GM11168 (cell line): ENCODE results near the gene SSBP2.
"Not testable (repeated sequence)": the region's sequence is repeated elsewhere in the genome, so short reads cannot be mapped to it uniquely, and the experiment has no call there.

Experiments used
- in situ Hi-C: fragments of 300-500 bp; cut with MboI; formaldehyde crosslinking; loops from one replicate; pipeline ENCODE4 v1.12.0; 2022; ENCODE audit warnings: low sequenced_read_pairs; ENCODE audit not compliant: unreplicated experiment

The SSBP2 gene

GRCh38 chr5:81687292-81687691 is 63.6 kb downstream of the SSBP2 start:
- in situ Hi-C loops: no loop called here

DNA sequence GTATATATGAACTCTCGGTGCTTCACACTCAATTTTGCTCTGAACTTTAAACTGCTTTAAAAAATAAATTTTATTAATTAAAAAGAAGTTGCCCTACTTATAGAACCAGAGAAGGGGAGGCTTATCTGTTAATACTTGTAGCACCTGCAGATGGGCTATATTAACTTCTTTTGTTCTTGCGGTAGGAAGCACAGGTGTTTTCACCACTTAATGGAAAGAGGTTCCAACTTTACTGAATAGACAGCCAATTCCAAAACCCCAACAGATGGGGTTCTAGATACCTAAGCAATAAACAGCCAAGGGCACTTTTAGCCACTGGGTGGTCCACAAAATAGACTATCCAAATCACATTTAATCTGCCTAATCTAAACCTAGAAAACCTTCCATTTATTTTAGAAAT is 65.4 kb downstream of the SSBP2 start:
- in situ Hi-C loops: no loop called here

DNA sequence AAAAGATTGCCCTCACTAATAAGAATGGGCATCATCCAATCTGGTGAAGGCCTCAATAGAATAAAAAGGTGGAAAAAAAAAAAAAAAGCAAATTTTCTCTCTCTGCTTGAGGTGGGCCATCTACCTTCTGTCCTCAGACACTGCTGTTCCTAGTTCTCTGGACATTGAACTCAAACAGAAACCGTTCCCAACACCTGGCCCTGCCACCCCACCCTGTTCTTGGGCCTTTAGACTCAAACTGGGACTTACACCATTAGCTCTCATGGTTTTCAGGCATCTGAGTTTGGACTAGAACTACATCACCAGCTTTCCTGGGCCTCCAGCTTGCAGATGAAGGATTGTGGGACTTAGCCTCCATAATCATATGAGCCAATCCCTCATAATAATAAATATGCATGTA is 71.0 kb downstream of the SSBP2 start:
- in situ Hi-C loops: no loop called here

DNA sequence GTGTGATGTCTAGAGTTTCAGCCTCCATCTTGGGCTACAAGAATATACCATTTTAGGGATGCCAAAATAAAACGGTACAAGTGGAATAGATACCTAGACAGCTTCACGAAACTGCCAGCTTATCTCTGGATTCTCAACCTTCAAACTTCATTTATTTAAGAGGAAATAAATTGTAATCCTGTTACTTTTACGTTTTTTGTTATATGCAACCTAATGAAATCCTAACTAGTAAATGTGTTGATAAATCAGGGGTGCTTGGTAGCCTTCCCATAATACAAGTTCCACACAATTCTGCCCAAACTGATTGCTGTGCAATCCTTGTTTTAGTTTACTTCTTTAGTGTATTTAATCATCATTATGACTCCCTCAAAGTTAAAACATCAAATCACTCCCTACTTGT is 75.5 kb downstream of the SSBP2 start:
- in situ Hi-C loops: no loop called here

DNA sequence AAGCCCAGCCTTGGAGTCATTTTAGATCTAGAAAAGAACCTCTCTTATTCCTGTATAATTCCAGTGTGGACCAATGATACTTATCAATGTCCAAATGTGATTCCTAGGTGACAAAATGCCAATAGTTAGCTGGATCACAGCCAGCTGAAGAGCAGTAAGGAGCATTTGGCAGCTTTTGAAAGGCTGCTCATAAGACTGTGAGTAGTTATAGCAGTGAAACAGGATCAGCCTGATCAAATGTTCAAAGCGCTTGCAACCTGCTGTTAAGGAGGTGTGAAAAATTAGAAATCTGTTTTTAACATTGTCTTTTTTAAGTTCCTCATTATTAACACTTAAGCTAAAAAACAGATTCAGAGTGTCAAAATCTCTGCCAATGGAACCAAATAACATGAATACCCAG is 85.1 kb downstream of the SSBP2 start:
- in situ Hi-C loops: no loop called here

DNA sequence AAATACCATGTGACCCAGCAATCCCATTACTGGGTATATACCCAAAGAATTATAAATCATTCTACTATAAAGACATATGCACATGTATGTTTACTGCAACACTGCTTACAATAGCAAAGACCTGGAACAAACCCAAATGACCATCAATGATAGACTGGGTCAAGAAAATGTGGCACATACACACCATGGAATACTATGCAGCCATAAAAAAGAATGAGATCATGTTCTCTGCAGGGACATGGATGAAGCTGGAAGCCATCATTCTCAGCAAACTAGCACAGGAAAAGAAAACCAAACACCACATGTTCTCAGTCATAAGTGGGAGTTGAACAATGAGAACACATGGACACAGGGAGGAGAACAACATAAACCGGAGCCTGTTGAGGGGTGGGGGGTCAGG is 90.3 kb downstream of the SSBP2 start:
- in situ Hi-C loops: not testable (repeated sequence)

- in situ Hi-C loops: loop anchor here (10.0 kb wide), 1 partner anchor 87 kb away; no protein-coding TSS in a partner anchor
These were observed 93.5 kb downstream of the SSBP2 start for GRCh38 chr5:81657386-81657785.

DNA sequence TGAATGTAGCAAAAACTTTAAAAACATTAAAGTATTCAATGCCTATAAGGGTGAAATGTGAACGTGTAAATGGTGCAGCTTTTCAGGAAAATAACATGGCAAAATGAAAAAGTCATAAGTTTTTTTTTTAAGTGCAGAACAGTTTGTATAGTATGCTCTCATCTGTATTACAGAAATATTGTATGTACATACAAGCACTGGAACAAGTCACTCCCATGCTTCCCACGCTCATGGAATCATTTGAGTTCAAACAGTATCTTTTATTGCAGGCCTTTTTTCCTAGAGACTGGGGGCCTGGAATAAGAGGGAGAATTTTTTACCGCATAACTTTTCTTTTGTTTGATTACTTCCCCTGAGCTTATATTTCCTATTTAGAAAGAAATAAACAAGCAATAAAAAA is 94.1 kb downstream of the SSBP2 start:
- in situ Hi-C loops: loop anchor here (10.0 kb wide), 1 partner anchor 88 kb away; no protein-coding TSS in a partner anchor

DNA sequence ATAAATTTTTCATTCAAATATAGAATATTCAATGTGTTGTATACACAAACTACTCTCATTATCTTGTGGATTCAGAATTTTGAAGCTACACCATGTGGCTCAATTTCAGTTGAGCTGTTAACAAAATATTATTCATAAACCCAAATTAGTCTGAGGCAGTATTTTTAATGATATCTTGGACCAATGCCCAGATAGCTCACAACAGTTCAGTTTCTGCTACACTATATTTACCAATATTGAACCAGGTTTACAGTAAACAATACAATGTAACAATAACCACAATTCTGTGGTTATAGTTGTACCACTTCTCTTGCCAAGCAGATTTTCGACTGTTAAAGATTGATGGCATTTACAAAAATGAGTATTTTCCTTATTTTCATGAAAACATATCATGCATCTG is 99.9 kb downstream of the SSBP2 start:
- in situ Hi-C loops: loop anchor here (10.0 kb wide), 1 partner anchor 94 kb away; no protein-coding TSS in a partner anchor

DNA sequence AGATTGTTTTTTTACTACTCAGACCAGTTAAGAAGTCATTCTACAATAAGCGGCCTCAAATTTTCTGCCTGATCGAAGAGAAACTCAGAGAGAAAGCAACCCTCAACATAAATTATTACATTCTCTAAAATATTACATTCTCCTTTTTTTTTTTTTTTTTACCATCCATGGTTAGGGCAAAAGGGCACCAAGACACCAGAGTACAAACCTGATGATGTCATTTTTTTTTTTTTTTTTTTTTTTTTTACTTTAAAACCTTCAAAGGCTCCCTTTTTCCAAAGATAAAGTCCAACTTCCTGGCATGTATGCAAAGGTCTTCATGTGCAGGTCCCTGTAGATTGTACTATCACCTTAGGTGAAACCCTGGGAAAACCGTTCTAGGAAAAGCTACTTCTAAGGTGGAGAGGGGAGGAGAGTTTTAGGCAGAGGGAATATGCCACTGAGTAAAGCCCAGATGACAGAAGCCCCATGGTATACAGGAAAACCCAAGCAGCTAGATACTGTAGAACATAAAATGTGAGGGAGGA is 104.4 kb downstream of the SSBP2 start:
- in situ Hi-C loops: no loop called here

DNA sequence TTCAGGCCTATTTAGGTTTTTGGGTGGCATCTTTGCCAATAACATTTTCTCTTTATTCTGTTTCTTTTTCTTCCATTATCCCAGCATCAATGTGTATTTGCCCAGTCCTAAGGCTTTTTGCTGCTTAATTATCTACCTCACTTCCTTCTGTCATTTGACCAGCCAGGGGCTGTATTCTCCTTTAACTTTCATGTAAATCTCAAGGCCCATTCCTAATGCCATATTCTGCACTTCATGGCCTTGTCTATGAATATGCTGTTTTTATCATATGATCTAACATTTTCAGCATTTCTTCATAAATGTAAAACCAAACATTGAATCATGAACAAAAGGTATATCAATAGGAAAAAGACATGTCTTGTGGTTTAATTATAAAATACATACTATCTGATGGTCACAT is 108.7 kb downstream of the SSBP2 start:
- in situ Hi-C loops: no loop called here

GRCh38 chr5:81639556-81639955 is 111.3 kb downstream of the SSBP2 start:
- in situ Hi-C loops: no loop called here

DNA sequence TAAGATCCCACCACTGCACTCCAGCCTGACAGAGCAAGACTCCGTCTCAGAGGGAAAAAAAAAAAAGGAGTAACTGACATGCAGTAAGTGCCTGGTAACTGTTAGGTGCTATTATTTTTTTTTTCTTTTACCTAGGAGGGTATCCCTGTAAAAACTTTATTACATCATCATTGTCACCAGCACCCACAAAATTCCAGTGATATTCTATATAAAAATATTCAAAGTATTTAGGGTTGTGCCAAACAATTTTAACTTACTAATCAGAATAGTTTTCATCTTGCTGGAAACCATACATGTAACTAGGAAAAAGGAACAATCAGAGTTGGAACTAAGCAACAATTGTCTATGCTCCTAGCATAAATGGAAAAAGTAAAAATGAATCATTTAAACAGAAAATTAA is 112.4 kb downstream of the SSBP2 start:
- in situ Hi-C loops: no loop called here

DNA sequence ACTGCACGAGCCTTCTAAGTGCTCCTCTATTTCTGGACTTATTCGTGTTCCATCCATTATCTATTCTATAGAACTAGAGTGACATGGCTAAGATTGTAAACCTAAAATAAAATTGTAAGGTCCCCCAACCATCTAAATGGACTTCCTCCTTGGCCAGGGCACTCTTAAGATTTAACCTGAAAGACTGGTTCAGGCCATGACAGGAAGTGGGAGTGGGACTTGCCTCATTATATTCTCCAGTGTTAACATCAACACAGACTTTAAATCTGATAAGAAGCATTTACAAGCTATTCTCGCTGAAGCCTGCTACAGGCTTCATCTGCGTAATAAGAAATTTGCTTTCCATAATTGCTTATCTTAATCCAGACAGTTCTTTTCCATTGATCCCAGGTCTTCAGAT is 117.0 kb downstream of the SSBP2 start:
- in situ Hi-C loops: no loop called here

GRCh38 chr5:81633471-81633870 is 117.4 kb downstream of the SSBP2 start:
- in situ Hi-C loops: no loop called here

GRCh38 chr5:81632679-81633078 is 118.2 kb downstream of the SSBP2 start:
- in situ Hi-C loops: no loop called here

GRCh38 chr5:81631621-81632020 is 119.3 kb downstream of the SSBP2 start:
- in situ Hi-C loops: no loop called here

GRCh38 chr5:81631124-81631523 is 119.8 kb downstream of the SSBP2 start:
- in situ Hi-C loops: no loop called here

GRCh38 chr5:81630684-81631083 is 120.2 kb downstream of the SSBP2 start:
- in situ Hi-C loops: no loop called here

DNA sequence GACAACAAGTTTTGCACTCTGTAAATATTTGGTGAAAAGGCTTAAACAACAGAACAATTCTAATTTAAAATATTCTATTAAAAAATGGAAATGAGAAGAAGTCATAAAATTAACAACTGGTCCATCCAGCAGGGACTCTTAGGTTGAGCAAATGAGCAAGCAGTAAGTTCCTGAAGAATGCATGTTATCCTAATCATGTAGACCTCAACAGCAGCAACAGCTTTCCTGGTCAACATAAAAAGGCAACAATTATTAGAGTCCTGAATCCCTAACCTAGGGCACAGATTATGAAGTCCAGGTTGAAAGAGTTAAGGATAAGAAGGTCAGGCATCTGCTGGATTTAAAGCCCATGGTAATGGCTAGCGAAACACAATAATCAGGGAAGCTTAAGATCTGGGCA is 120.9 kb downstream of the SSBP2 start:
- in situ Hi-C loops: no loop called here

GRCh38 chr5:81628061-81628460 is 122.8 kb downstream of the SSBP2 start:
- in situ Hi-C loops: not testable (repeated sequence)

DNA sequence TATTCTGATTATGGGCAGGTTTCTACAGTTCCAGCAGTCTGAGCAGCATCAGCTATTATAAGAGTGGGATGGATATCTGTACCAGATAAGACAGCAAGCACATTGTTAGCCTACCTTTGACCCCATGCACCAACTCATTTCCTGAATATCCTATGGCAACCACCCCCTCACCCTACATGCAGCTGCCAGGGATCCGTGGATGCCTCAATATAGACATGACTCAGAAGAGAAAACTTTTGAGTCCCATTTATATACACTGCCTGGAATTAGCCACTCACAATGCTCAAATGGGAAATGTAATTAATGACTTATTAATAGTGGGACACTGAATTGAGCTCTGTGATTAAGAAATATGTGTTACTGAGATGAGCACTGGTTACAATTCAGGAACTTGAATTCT is 124.4 kb downstream of the SSBP2 start:
- in situ Hi-C loops: no loop called here
